Measurements from ENCODE around the gene CALY. TPM values are rescaled to one million over a fixed set of nuclear protein-coding genes. Genes with fewer than 3 reads are reported as not detected.

Gene CALY
- total RNA-seq, 1 donor from 2014 or later, result 19.8 TPM

DNA sequence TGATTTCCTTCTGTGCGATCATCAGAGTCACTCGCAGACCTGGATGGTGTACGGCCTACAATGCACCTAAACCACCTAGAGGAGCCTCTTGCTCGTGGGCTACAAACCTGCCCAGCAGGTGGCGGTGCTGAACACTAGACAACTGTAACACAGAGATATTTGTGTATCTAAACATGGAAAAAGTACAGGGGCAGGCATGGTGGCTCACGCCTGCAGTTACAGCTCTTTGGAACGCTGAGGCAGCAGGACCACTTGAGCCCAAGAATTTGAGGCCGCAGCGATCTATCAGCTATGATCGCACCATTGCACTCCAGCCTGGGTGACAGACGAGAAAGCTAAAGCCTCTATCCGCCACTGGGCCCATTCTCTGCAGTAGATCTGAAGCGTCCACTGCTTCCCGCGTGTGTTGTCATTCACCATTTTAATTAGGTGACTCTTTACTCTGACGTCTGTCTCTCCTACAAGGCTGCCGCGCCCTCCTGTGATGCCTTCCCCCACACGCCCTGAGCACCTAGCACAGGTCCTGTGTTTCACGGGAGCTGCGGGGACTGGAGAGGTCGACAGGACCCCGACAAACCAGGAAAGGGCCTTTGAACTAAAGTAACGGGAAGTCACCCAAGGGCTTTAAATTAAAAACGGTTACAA, 28.8 kb downstream of the CALY start:
- Mint-ChIP-seq H3K27ac (ENCODE audit: unreplicated experiment) (peak overlapping the region; percentile 91), H3K4me1 (ENCODE audit: low read depth, unreplicated experiment) (peaks cover 13% of the 10 kb centered on the region), H3K9me3 (ENCODE audit: unreplicated experiment) (peaks cover 8% of the 10 kb centered on the region), H3K36me3 (ENCODE audit: unreplicated experiment) (no peaks in the 10 kb centered on the region), H3K4me3 (ENCODE audit: unreplicated experiment) (peak overlapping the region; percentile 98), H3K27me3 (ENCODE audit: unreplicated experiment) (peaks cover 16% of the 10 kb centered on the region)
- peak; percentile 80 for DNase-seq
- TF ChIP-seq, protein P1, sequence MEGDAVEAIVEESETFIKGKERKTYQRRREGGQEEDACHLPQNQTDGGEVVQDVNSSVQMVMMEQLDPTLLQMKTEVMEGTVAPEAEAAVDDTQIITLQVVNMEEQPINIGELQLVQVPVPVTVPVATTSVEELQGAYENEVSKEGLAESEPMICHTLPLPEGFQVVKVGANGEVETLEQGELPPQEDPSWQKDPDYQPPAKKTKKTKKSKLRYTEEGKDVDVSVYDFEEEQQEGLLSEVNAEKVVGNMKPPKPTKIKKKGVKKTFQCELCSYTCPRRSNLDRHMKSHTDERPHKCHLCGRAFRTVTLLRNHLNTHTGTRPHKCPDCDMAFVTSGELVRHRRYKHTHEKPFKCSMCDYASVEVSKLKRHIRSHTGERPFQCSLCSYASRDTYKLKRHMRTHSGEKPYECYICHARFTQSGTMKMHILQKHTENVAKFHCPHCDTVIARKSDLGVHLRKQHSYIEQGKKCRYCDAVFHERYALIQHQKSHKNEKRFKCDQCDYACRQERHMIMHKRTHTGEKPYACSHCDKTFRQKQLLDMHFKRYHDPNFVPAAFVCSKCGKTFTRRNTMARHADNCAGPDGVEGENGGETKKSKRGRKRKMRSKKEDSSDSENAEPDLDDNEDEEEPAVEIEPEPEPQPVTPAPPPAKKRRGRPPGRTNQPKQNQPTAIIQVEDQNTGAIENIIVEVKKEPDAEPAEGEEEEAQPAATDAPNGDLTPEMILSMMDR (IDR thresholded peaks at IDR 0.05; ENCODE audit: partially characterized antibody, unreplicated experiment), result peak; percentile 69

DNA sequence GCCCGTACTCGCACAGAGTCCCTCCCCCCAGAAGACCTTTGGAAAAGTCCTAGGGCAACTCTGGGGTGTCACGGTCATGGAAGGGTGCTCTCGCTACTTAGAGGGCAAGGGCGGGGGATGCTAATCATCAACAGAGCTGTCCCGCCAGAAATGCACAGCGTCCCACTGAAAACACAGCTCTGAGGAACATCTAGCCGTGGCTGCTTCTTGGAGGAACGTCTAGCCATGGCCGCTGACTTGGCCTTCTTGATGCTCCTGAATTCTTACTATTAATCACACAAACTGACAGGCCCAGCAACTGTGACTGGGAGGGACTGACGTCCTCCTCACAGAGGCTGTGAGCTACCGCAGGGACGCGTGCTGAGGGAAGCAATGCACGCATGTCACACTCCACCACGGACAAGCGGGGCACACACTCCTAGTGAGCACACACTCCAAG, 29.7 kb downstream of the CALY start:
- TF ChIP-seq, protein P1 (IDR thresholded peaks at IDR 0.05; ENCODE audit: partially characterized antibody, unreplicated experiment), result no peak
- Mint-ChIP-seq H3K36me3 (ENCODE audit: unreplicated experiment) (no peaks in the 10 kb centered on the region), H3K4me1 (ENCODE audit: low read depth, unreplicated experiment) (peaks cover 8% of the 10 kb centered on the region), H3K27me3 (ENCODE audit: unreplicated experiment) (peaks cover 14% of the 10 kb centered on the region), H3K27ac (ENCODE audit: unreplicated experiment) (no peak overlapping the region), H3K4me3 (ENCODE audit: unreplicated experiment) (peak overlapping the region; percentile 98), H3K9me3 (ENCODE audit: unreplicated experiment) (peaks cover 8% of the 10 kb centered on the region)
- no peak for DNase-seq

DNA sequence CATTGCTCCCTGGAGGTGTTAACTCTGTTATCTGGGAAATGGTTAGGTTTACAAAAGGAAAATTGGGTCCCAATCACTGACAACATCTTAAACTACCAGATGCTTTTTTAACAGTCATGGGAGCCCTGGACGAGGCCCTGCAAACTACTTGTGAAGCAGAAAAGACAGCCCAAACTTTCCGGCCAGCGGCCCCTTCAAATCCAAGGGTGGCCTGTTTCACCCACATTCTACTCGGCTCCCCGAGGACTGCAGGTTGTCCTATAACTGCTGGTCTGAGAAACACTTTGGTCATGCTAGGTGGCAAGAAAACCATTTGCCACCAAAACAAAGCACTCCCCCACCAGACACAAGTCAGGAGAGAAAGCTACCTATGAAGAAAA, 30.6 kb downstream of the CALY start:
- Mint-ChIP-seq H3K9me3 (ENCODE audit: unreplicated experiment) (peaks cover 8% of the 10 kb centered on the region), H3K27me3 (ENCODE audit: unreplicated experiment) (peaks cover 14% of the 10 kb centered on the region), H3K4me3 (ENCODE audit: unreplicated experiment) (no peak overlapping the region), H3K4me1 (ENCODE audit: low read depth, unreplicated experiment) (peaks cover 3% of the 10 kb centered on the region), H3K36me3 (ENCODE audit: unreplicated experiment) (no peaks in the 10 kb centered on the region), H3K27ac (ENCODE audit: unreplicated experiment) (no peak overlapping the region)
- DNase-seq, result no peak
- TF ChIP-seq, protein P1 (IDR thresholded peaks at IDR 0.05; ENCODE audit: partially characterized antibody, unreplicated experiment), result no peak

DNA sequence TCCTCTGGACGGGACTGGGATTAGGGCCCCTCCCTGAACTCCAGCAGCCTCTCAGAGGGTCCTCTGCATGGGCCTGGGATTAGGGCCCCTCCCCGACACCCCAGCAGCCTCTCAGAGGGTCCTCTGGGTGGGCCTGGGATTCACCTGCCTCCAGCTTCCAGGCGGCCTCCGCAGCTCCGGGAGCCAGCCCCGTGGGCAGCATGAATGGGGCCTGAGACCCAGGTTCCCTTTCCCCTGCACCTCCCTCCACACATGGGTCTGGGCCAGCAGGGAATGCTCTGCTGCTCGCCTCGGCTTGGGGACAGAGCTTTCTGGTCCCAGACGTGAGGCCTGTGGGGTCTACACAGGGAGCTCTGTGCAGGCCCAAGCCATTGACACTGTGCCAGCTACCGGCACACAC, 33.5 kb downstream of the CALY start:
- Mint-ChIP-seq H3K9me3 (ENCODE audit: unreplicated experiment) (peaks cover 5% of the 10 kb centered on the region), H3K36me3 (ENCODE audit: unreplicated experiment) (peaks cover 4% of the 10 kb centered on the region), H3K27ac (ENCODE audit: unreplicated experiment) (no peak overlapping the region), H3K4me1 (ENCODE audit: low read depth, unreplicated experiment) (peaks cover 3% of the 10 kb centered on the region), H3K4me3 (ENCODE audit: unreplicated experiment) (no peak overlapping the region), H3K27me3 (ENCODE audit: unreplicated experiment) (peaks cover 10% of the 10 kb centered on the region)
- TF ChIP-seq, protein P1 (IDR thresholded peaks at IDR 0.05; ENCODE audit: partially characterized antibody, unreplicated experiment), result no peak
- DNase-seq, result no peak

GRCh38 chr10:133302230-133302629, 34.5 kb downstream of the CALY start:
- Mint-ChIP-seq H3K4me3 (ENCODE audit: unreplicated experiment) (no peak overlapping the region), H3K9me3 (ENCODE audit: unreplicated experiment) (peaks cover 5% of the 10 kb centered on the region), H3K27ac (ENCODE audit: unreplicated experiment) (no peak overlapping the region), H3K27me3 (ENCODE audit: unreplicated experiment) (peaks cover 4% of the 10 kb centered on the region), H3K36me3 (ENCODE audit: unreplicated experiment) (peaks cover 4% of the 10 kb centered on the region), H3K4me1 (ENCODE audit: low read depth, unreplicated experiment) (no peaks in the 10 kb centered on the region)
- no peak for DNase-seq
- TF ChIP-seq, protein P1 (IDR thresholded peaks at IDR 0.05; ENCODE audit: partially characterized antibody, unreplicated experiment), result no peak
